Activated naive CD8-positive, alpha-beta T cell treated with anti-CD3 and anti-CD28 coated beads, Interleukin-2, amount 10 ng/mL, durations not matched to agents 7 days and 5 days (primary cell): ENCODE measurements around the gene SERINC3. TPM values are rescaled to one million over a fixed set of nuclear protein-coding genes. Genes with fewer than 3 reads are reported as not detected.

Experiments used
- ATAC-seq: fragments of 150-1000 bp; cut with Tn5 transposase; one replicate; pipeline ENCODE4 v1.10.0; 2021; ENCODE audit warnings: low read depth, moderate library complexity
- POLR2A ChIA-PET: fragments of 350-600 bp; sonication (Branson Sonifier 250); formaldehyde crosslinking; loops from one replicate; lab custom pipeline; 2021; ENCODE audit warnings: antibody characterized with exemption; lab: Charles Lee
- DNase-seq: peaks from one replicate; pipeline ENCODE4 v3.0.0; 2021
- H3K27ac Mint-ChIP-seq: one replicate; pipeline ENCODE4 v1.8.0; 2022; ENCODE audit warnings: mild to moderate bottlenecking, mixed read lengths
- H3K27me3 Mint-ChIP-seq: one replicate; pipeline ENCODE4 v1.8.0; 2022; ENCODE audit warnings: mild to moderate bottlenecking, moderate library complexity, mixed read lengths
- H3K36me3 Mint-ChIP-seq: one replicate; pipeline ENCODE4 v1.8.0; 2021; ENCODE audit warnings: mild to moderate bottlenecking, mixed read lengths
- H3K4me1 Mint-ChIP-seq: one replicate; pipeline ENCODE4 v1.8.0; 2021; ENCODE audit warnings: mixed read lengths
- H3K4me3 Mint-ChIP-seq: one replicate; pipeline ENCODE4 v1.8.0; 2022; ENCODE audit warnings: mild to moderate bottlenecking, moderate library complexity, mixed read lengths
- H3K9me3 Mint-ChIP-seq: one replicate; pipeline ENCODE4 v1.8.0; 2021; ENCODE audit warnings: mixed read lengths
- total RNA-seq, 2 experiments: library from RNA; stranded (reverse); gene quantifications; one replicate each; pipeline ENCODE4 v1.2.3, GENCODE V29; 2021

The SERINC3 gene
- total RNA-seq, 2 experiments from 2014 or later = 71.5 to 72.7 TPM

DNA sequence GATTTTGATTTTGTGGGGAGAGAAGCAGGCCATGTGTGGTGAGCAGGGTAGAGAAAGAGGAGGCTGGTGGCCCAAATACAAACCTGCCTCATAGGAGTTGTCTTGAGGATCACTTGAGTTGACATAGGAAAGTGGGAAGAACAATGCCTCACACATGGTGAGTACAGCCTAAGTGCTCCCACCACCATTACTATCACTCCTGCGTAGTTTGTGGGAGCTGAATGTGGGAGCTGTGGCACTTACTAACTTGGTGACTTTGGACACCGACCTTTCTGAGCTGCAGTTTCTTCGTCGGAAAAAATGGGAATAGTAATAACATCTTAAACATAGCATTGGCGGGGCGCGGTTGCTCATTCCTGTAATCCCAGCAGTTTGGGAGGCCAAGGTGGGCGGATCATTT lies 25.5 kb upstream of the SERINC3 start:
- H3K27ac Mint-ChIP-seq = no peak overlapping the region
- POLR2A ChIA-PET = no interaction called here
- no peak for DNase-seq
- H3K4me1 Mint-ChIP-seq = no peaks in the 10 kb centered on the region
- no peaks in the 10 kb centered on the region for H3K36me3 Mint-ChIP-seq
- ATAC-seq = no peak
- no peak overlapping the region for H3K4me3 Mint-ChIP-seq
- H3K9me3 Mint-ChIP-seq = no peaks in the 10 kb centered on the region
- peaks cover 3% of the 10 kb centered on the region for H3K27me3 Mint-ChIP-seq

DNA sequence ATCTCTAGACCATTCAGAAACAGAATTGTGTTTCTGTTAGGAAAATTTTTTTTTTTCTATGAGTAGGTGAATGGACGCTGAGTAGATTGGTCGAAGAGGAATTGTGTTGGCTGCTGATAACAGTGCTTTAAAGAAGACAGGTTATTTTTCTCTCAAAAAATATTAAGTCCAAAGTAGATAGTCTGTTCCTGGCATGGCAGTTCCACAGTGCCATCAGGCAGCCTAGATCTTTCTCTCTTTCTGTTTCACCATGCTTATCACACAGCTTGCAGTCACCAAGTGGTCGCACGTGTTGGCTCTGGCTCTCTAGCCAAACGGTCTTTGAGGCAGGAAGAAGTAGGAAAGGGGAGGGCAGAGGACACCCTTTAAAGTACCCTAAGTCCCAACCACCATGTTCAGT lies 22.4 kb upstream of the SERINC3 start:
- no peak overlapping the region for H3K27ac Mint-ChIP-seq
- H3K9me3 Mint-ChIP-seq = no peaks in the 10 kb centered on the region
- H3K36me3 Mint-ChIP-seq = no peaks in the 10 kb centered on the region
- H3K4me3 Mint-ChIP-seq = no peak overlapping the region
- ATAC-seq (no peak), DNase-seq (no peak)
- POLR2A ChIA-PET = no interaction called here
- no peaks in the 10 kb centered on the region for H3K4me1 Mint-ChIP-seq
- H3K27me3 Mint-ChIP-seq = peaks cover 3% of the 10 kb centered on the region

DNA sequence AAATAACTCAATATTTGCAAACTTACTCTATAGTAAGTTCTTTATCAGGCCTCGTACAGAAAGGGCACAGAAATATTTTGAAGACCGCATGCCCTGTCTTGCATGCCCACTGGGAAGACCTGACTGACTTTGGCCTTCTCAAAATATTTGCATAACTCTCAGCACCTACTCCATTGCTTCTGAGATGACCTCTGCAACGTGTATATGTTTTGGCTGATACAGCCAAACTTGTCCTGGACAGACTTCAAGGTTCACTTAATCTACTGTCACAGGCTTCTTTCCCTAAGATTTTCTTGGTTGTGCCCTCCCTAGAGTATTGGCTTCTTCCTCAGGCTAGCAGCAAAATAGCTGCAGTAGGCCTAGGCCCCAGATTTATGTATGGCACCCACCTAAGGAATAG lies 21.5 kb upstream of the SERINC3 start:
- Mint-ChIP-seq H3K36me3 (no peaks in the 10 kb centered on the region), H3K27ac (no peak overlapping the region), H3K4me1 (peaks cover 1% of the 10 kb centered on the region), H3K4me3 (no peak overlapping the region), H3K9me3 (no peaks in the 10 kb centered on the region), H3K27me3 (peaks cover 5% of the 10 kb centered on the region)
- DNase-seq (no peak), ATAC-seq (no peak)
- POLR2A ChIA-PET = no interaction called here

DNA sequence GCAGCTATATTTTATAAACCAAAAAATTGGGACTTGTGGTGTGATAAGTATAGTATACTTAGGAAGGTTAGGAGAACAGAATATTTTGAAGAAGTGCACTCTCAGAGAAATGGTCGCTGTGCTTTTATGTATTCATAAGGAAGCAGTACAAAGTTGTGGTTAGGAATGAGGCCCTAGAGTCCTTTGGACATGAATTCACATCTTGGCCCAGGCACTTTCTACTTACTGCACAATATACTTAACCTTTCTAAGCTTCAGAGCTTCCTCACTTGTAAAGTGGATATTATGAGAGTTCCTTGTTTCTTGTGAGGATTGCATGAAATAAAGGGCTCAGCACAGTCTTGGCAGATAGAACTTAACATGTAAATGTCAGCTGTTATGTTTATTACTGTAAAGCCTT lies 21.0 kb upstream of the SERINC3 start:
- H3K4me3 Mint-ChIP-seq = no peak overlapping the region
- H3K4me1 Mint-ChIP-seq = peaks cover 1% of the 10 kb centered on the region
- H3K27ac Mint-ChIP-seq = no peak overlapping the region
- no peaks in the 10 kb centered on the region for H3K9me3 Mint-ChIP-seq
- POLR2A ChIA-PET = no interaction called here
- H3K36me3 Mint-ChIP-seq = no peaks in the 10 kb centered on the region
- no peak for ATAC-seq
- DNase-seq = no peak
- H3K27me3 Mint-ChIP-seq = peaks cover 5% of the 10 kb centered on the region

DNA sequence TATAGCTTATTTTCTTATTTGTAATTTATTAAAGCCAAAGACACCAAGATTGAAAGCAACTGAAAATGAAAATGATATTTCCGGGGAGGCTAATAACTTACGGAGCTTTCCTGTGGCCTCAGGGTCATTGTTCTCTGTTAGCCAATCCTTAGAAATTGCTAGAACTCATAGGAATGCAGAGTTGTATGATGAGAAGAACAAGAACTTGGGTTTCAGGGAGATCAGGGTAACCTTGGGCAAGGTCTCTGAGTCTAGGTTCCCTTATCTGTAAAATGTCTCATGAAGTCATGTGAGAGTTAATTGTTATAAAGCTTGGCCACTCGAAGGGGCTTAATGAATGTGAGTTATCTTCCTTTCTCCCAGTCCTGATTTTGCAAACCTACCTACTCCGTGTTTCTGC lies 20.1 kb upstream of the SERINC3 start:
- no peak for ATAC-seq
- no peaks in the 10 kb centered on the region for H3K9me3 Mint-ChIP-seq
- no peak overlapping the region for H3K4me3 Mint-ChIP-seq
- H3K36me3 Mint-ChIP-seq = no peaks in the 10 kb centered on the region
- H3K4me1 Mint-ChIP-seq = peaks cover 1% of the 10 kb centered on the region
- POLR2A ChIA-PET = no interaction called here
- no peak overlapping the region for H3K27ac Mint-ChIP-seq
- no peak for DNase-seq
- peaks cover 2% of the 10 kb centered on the region for H3K27me3 Mint-ChIP-seq

DNA sequence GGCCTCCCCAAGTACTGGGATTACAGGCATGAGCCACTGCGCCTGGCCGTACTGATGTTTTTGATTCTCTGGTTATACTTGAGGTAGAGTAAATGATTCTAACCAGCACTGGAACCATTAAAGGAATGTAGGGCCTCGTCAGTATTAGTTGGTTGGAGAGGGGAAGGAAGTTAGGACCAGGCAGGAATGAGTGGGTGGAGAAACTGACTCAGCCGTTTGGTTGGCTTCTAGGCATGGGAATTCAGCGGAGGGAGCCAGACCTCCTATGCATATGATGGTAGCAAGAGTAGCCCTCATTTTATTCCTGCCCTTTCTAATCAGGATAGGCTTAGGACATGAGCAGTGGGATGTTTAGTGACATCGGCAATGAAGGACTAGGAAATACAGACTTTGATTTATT lies 19.0 kb upstream of the SERINC3 start:
- H3K27ac Mint-ChIP-seq = no peak overlapping the region
- H3K27me3 Mint-ChIP-seq = peaks cover 2% of the 10 kb centered on the region
- ATAC-seq (no peak), DNase-seq (no peak)
- H3K4me1 Mint-ChIP-seq = peaks cover 5% of the 10 kb centered on the region
- no peak overlapping the region for H3K4me3 Mint-ChIP-seq
- POLR2A ChIA-PET = interaction anchor here (0.7 kb wide), 1 partner anchor 57 kb away, joined by 3 read pairs; no protein-coding TSS in a partner anchor
- H3K9me3 Mint-ChIP-seq = no peaks in the 10 kb centered on the region
- H3K36me3 Mint-ChIP-seq = no peaks in the 10 kb centered on the region

DNA sequence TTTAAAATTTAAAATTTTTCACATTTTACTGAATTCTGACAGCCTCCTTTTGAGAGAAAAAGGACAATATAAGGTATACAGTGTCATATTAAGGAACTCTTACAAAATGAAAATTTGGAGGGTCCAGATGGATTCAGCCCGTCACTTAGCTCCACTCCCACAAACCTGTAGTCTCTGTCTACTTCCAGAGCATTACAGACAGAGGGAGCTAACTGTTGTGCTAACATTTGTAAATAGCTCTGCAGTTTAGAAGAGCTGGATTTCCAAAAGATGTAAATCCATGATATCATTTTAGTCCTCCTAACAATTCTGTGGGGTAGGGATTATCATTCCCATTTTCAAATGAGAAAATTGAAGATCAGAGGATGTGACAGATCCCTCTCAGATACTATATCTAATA lies 16.1 kb upstream of the SERINC3 start:
- Mint-ChIP-seq H3K36me3 (no peaks in the 10 kb centered on the region), H3K4me3 (no peak overlapping the region), H3K27ac (no peak overlapping the region), H3K4me1 (peaks cover 5% of the 10 kb centered on the region), H3K27me3 (peaks cover 2% of the 10 kb centered on the region), H3K9me3 (no peaks in the 10 kb centered on the region)
- DNase-seq = no peak
- POLR2A ChIA-PET = no interaction called here
- ATAC-seq = no peak

DNA sequence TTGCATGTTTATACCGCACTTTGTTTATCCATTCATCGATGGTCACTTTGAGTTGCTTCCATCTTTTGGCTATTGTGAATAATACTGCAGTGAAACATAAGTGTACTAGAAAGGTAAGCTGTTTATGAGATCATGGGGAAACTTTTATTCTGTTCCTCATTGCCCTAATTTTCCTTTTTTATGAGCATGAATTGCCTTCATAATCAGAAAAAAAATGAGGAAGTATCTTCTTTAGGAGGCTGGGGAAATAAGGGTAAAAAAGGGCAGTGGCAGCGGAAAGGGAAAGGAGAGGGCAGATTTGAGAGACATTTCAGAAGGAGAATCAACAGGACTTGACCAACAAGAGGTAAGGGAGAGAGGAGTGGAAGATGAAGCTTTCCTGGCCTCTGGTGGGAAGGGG lies 14.3 kb upstream of the SERINC3 start:
- no peak for ATAC-seq
- POLR2A ChIA-PET = no interaction called here
- H3K27ac Mint-ChIP-seq = no peak overlapping the region
- DNase-seq = no peak
- peaks cover 7% of the 10 kb centered on the region for H3K4me1 Mint-ChIP-seq
- H3K27me3 Mint-ChIP-seq = peaks cover 2% of the 10 kb centered on the region
- no peaks in the 10 kb centered on the region for H3K9me3 Mint-ChIP-seq
- H3K4me3 Mint-ChIP-seq = no peak overlapping the region
- no peaks in the 10 kb centered on the region for H3K36me3 Mint-ChIP-seq

DNA sequence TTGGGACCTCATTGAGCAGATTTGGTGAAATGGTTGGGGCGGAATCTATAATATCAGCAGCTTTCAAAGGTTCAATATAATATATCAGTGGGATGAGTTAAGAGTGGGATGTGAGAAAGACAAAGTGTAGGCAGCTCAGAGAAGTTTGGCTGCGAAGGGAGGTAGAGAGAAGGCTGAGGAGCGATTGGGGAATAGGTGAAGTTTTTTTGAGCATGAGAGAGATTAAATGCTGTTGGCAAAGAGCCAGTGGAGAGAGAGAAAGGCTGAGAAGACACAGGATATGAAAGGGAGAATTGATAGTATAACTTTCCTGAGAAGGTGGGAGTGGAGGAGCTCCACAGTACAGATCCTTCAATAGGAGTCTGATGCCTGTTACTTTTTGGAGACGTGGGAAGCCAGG lies 12.1 kb upstream of the SERINC3 start:
- no peak for ATAC-seq
- Mint-ChIP-seq H3K9me3 (no peaks in the 10 kb centered on the region), H3K4me3 (no peak overlapping the region), H3K27me3 (peaks cover 2% of the 10 kb centered on the region), H3K4me1 (peaks cover 7% of the 10 kb centered on the region), H3K36me3 (no peaks in the 10 kb centered on the region), H3K27ac (no peak overlapping the region)
- no peak for DNase-seq
- POLR2A ChIA-PET = no interaction called here

DNA sequence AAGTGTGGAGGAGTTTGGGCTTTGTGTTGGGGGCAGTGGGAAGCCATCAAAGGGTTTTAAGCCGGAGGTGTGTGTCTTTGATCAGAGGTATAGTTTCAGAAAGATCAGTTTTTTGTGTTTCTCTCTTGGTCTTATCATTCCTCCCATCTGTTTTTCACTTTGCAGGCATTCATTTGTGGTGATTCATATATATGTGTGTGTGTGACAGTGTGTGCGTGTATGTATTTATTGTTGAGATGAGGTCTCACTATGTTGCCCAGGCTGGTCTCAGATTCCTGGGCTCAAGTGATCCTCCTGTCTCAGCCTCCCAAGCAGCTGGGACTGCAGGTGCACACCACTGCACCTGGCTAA lies 11.1 kb upstream of the SERINC3 start:
- DNase-seq (no peak), ATAC-seq (peak; percentile 27)
- H3K27me3 Mint-ChIP-seq = no peaks in the 10 kb centered on the region
- no peak overlapping the region for H3K27ac Mint-ChIP-seq
- POLR2A ChIA-PET = no interaction called here
- H3K4me3 Mint-ChIP-seq = no peak overlapping the region
- H3K36me3 Mint-ChIP-seq = no peaks in the 10 kb centered on the region
- peaks cover 6% of the 10 kb centered on the region for H3K4me1 Mint-ChIP-seq
- H3K9me3 Mint-ChIP-seq = no peaks in the 10 kb centered on the region

DNA sequence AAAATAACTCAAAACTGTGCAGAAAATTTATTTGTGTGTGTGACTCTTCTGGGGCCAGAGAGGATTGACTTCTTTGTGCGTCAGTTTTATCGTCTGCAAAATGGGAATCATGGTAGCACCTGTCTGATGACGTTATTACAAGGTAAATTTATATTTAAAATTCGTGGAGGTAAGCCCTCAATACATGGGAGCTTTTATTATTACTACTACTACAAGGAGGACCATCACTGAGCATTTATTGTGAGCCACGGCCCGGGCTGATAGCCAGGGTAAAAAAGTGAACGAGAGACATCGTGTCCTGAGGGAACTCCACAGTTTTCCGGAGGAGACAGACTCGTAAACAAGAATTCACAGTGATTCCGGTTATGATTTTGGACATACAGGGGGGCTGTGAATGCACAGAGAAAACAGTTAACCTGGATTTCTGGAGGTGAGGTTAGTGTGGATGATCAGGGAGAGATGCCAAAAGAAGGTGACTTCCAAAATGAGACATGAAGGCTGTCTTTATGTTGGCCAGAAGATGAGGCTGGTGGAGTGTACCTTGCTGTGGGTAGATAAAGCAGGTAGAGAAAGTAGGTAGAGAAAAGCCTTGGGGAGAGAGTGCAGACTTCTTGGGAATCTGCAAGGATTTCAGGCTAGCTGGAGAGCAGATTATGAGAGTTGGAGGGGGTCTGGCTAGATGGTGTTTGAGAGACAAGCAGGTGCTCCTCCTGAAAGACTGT lies 10.6 kb upstream of the SERINC3 start:
- Mint-ChIP-seq H3K4me1 (peaks cover 6% of the 10 kb centered on the region), H3K27me3 (no peaks in the 10 kb centered on the region), H3K9me3 (no peaks in the 10 kb centered on the region), H3K4me3 (no peak overlapping the region), H3K36me3 (no peaks in the 10 kb centered on the region), H3K27ac (no peak overlapping the region)
- ATAC-seq (peak; percentile 17), DNase-seq (no peak)
- POLR2A ChIA-PET = no interaction called here

DNA sequence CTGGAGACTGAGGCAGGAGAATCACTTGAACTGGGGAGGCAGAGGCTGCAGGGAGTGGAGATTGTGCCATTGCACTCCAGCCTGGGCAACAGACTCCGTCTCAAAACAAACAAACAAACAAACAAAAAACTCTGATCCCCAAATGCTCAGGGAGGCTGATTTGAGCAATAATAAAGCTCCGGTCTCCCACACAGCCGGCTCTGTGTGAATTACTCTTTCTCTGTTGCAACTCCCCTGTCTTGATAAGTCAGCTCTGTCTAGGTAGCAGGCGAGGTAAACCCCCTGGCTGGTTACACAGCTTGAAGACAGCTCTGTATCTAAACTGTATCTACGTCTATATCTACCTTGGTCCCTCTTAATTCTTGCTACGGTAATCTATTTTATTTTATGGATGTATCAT lies 6.4 kb upstream of the SERINC3 start:
- DNase-seq (no peak), ATAC-seq (no peak)
- Mint-ChIP-seq H3K4me1 (peaks cover 4% of the 10 kb centered on the region), H3K36me3 (no peaks in the 10 kb centered on the region), H3K27ac (no peak overlapping the region), H3K9me3 (no peaks in the 10 kb centered on the region), H3K4me3 (no peak overlapping the region), H3K27me3 (no peaks in the 10 kb centered on the region)
- POLR2A ChIA-PET = no interaction called here

DNA sequence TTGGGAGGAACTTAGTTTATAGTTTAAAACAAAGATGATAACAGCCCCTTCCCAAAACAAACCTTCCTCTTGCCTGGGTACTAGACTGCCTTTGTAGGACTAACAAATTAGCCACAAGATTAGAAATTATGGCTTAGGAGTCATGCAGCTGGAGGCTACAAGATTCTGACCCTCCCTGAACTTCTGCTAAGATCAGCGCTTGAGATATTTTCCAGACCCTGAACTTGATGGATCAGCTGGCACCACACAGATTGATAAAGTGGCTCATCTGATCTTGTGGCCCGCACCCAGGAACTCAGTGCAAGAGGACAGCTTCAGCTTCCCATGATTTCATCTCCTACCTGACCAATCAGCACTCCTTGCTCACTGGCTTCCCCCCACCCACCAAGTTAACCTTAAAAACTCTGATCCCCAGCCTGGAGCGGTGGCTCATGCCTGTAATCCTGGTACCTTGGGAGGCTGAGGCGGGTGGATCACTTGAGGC lies 5.9 kb upstream of the SERINC3 start:
- H3K27me3 Mint-ChIP-seq = no peaks in the 10 kb centered on the region
- ATAC-seq = no peak
- DNase-seq = no peak
- no peaks in the 10 kb centered on the region for H3K36me3 Mint-ChIP-seq
- H3K9me3 Mint-ChIP-seq = no peaks in the 10 kb centered on the region
- POLR2A ChIA-PET = no interaction called here
- H3K27ac Mint-ChIP-seq = no peak overlapping the region
- H3K4me1 Mint-ChIP-seq = peaks cover 7% of the 10 kb centered on the region
- no peak overlapping the region for H3K4me3 Mint-ChIP-seq

DNA sequence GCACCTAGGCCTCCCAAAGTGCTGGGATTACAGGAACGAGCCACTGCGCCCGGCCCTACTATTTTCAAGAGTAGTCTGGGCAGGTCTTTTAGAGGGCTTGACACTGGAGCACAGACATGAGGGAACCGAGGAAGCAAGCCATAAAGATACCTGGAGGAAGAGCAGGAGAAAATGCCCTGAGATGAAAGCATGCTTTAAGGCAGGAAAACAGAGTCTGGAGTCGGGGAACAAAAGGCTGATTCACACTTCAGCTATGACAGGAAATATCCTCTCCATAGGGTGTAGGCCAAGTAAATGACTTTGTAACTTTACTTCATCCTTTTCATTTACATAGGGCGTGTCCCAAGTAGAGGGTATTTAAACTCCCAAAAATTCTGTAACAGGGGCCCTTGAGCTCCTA lies 4.3 kb upstream of the SERINC3 start:
- POLR2A ChIA-PET = no interaction called here
- H3K27ac Mint-ChIP-seq = no peak overlapping the region
- H3K4me1 Mint-ChIP-seq = peaks cover 11% of the 10 kb centered on the region
- DNase-seq (no peak), ATAC-seq (no peak)
- H3K9me3 Mint-ChIP-seq = no peaks in the 10 kb centered on the region
- H3K27me3 Mint-ChIP-seq = no peaks in the 10 kb centered on the region
- no peaks in the 10 kb centered on the region for H3K36me3 Mint-ChIP-seq
- no peak overlapping the region for H3K4me3 Mint-ChIP-seq
